GM20431 (cell line): Measurements from ENCODE around the gene PLEK.

Source experiments
- in situ Hi-C: fragments of 300-500 bp; cut with MseI, MboI; formaldehyde crosslinking; loops from one replicate; pipeline ENCODE4 v1.15.0; 2020; ENCODE audit warnings: low sequenced_read_pairs; ENCODE audit not compliant: unreplicated experiment

Gene PLEK

GRCh38 chr2:68412127-68412819, 47.2 kb downstream of the PLEK start:
- in situ Hi-C loops: no loop called here

- in situ Hi-C loops: no loop called here
Measured at GRCh38 chr2:68413466-68413865, 48.4 kb downstream of the PLEK start.

GRCh38 chr2:68414452-68414851, 49.4 kb downstream of the PLEK start:
- in situ Hi-C loops: no loop called here

- in situ Hi-C loops: no loop called here
Measured at GRCh38 chr2:68414876-68415275, 49.8 kb downstream of the PLEK start.

- in situ Hi-C loops: no loop called here
Measured at GRCh38 chr2:68415521-68415920, 50.4 kb downstream of the PLEK start.

GRCh38 chr2:68416081-68416675, 51.1 kb downstream of the PLEK start:
- in situ Hi-C loops: no loop called here

GRCh38 chr2:68417926-68418325, 52.8 kb downstream of the PLEK start:
- in situ Hi-C loops: no loop called here

GRCh38 chr2:68418419-68418818, 53.3 kb downstream of the PLEK start:
- in situ Hi-C loops: no loop called here

- in situ Hi-C loops: no loop called here
Measured at GRCh38 chr2:68418855-68419254, 53.8 kb downstream of the PLEK start.

- in situ Hi-C loops: no loop called here
Measured at GRCh38 chr2:68420254-68420910, 55.3 kb downstream of the PLEK start.

- in situ Hi-C loops: no loop called here
Measured at GRCh38 chr2:68423966-68424650, 59.0 kb downstream of the PLEK start.

GRCh38 chr2:68425503-68425902, 60.4 kb downstream of the PLEK start:
- in situ Hi-C loops: no loop called here

- in situ Hi-C loops: no loop called here
Measured at GRCh38 chr2:68426446-68426845, 61.4 kb downstream of the PLEK start.

- in situ Hi-C loops: no loop called here
Measured at GRCh38 chr2:68426848-68427579, 61.9 kb downstream of the PLEK start.

GRCh38 chr2:68428126-68428525, 63.0 kb downstream of the PLEK start:
- in situ Hi-C loops: no loop called here

GRCh38 chr2:68428746-68429145, 63.7 kb downstream of the PLEK start:
- in situ Hi-C loops: no loop called here

- in situ Hi-C loops: no loop called here
Measured at GRCh38 chr2:68429311-68429826, 64.3 kb downstream of the PLEK start.

GRCh38 chr2:68431316-68431972, 66.4 kb downstream of the PLEK start:
- in situ Hi-C loops: no loop called here
